Vagina (tissue), 2 donors: ENCODE data around the gene PHAF1. TPM values are rescaled to one million over a fixed set of nuclear protein-coding genes. Genes with fewer than 3 reads are reported as not detected.

Experiments
- DNase-seq, 2 donors: peaks; one replicate each; pipeline ENCODE4 v3.0.0-alpha.2; 2017; ENCODE audit errors: extremely low spot score in 2 of 2
- H3K27ac ChIP-seq: fragments of 200-600 bp; sonication (generic); one replicate; pipeline ENCODE4 v1.5.1; 2019
- H3K27me3 ChIP-seq: fragments of 200-600 bp; sonication (generic); one replicate; pipeline ENCODE4 v1.5.1; 2019
- H3K36me3 ChIP-seq, 2 donors: fragments of 200-600 bp; sonication (generic); one replicate each; pipeline ENCODE4 v1.5.1; 2017 to 2019
- H3K4me1 ChIP-seq: fragments of 200-600 bp; sonication (generic); one replicate; pipeline ENCODE4 v1.5.1; 2019
- H3K4me3 ChIP-seq, 2 donors: fragments of 200-600 bp; sonication (generic); 1 replicate in 1 of 2; 2 replicates in 1 of 2; pipeline ENCODE4 v1.5.1; 2016 to 2019
- H3K9me3 ChIP-seq: fragments of 200-600 bp; sonication (generic); one replicate; pipeline ENCODE4 v1.5.1; 2019
- POLR2A ChIP-seq, 2 donors: fragments of 450-650 bp; IDR thresholded peaks; one replicate each; pipeline ENCODE4 v1.6.1; 2017; ENCODE audit warnings: antibody characterized with exemption in 2 of 2, mild to moderate bottlenecking in 2 of 2, moderate library complexity in 2 of 2
- POLR2AphosphoS5 ChIP-seq, 2 donors: sonication (generic); formaldehyde crosslinking; IDR thresholded peaks; one replicate each; pipeline ENCODE4 v1.9.0; 2017; ENCODE audit warnings: antibody characterized with exemption in 2 of 2, mild to moderate bottlenecking in 2 of 2, low read depth in 1 of 2; ENCODE audit not compliant: insufficient read depth in 1 of 2
- intact Hi-C: fragments of 100-400 bp; cut with DNase I; formaldehyde crosslinking; loops from one replicate; pipeline ENCODE4 v1.15.1; 2023
- total RNA-seq: library from RNA; depleted of rRNA; stranded (reverse); fragments of >200 nt; gene quantifications from one replicate; pipeline ENCODE4 v1.2.3, GENCODE V29; 2016
- TF ChIP-seq, protein P1 (sequence below), 3 experiments: fragments of 450-650 bp in 2 of 3; fragments of 200-600 bp in 1 of 3; sonication (generic) in 1 of 3; IDR thresholded peaks; one replicate each; pipeline ENCODE4 v1.5.1; 2017 to 2019; ENCODE audit warnings: antibody characterized with exemption in 3 of 3, mild to moderate bottlenecking in 2 of 3, moderate library complexity in 2 of 3

The PHAF1 gene
- total RNA-seq, 1 donor from 2014 or later = 23.3 TPM

DNA sequence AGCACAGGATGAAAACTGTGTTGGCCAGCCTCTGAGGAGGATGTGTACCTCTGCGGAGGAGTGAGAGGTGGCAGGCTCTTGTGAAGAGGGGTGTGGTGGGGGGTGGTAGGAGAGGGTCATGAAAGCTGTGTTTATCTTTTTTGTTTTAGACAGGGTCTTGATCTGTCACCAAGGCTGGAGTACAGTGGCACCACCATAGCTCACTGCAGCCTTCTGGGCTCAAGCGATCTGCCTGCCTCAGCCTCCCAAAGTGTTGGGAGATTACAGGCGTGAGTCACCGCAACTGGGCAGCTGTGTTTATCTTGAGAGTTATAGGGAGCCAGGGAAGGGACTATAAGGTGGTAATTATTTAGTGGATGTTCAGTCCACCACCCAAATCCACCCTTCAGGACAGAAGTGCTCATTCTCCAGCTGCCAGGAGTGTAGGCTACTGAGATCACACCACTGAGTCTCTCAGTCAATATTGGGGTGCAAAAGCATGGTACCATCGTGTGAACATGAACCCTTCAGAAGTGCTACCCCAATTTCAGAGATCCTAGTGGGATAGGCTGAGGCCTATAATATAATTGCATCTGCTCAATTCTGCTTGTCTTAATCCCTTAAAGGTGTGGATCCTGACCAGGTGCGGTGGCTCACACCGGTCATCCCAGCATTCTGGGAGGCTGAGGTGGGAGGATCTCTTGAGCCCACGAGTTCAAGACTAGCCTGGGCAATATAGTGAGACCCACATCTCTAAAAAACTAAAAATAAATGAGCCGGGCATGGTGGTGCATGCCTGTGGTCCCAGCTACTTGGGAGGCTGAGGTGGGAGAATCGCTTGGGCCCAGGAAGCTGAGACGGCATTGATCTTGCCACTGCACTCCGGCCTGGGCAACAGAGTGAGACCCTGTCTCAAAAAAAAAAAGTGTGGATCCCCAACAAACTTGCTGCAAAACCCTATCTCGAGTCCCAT is 81.0 kb downstream of the PHAF1 start:
- no peak overlapping the region for H3K27ac ChIP-seq
- H3K27me3 ChIP-seq = no peaks in the 10 kb centered on the region
- H3K4me1 ChIP-seq = peaks cover 30% of the 10 kb centered on the region
- DNase-seq = no peak
- H3K9me3 ChIP-seq = no peaks in the 10 kb centered on the region
- intact Hi-C loops = loop anchor here (5.0 kb wide), 1 partner anchor 173 kb away; no protein-coding TSS in a partner anchor
- H3K4me3 ChIP-seq = no peak overlapping the region
- TF ChIP-seq POLR2A (IDR thresholded peaks at IDR 0.05) (no peak), POLR2AphosphoS5 (IDR thresholded peaks at IDR 0.05; ENCODE audit: insufficient read depth in 1 of 2, low read depth in 1 of 2) (no peak)
- TF ChIP-seq, protein P1, sequence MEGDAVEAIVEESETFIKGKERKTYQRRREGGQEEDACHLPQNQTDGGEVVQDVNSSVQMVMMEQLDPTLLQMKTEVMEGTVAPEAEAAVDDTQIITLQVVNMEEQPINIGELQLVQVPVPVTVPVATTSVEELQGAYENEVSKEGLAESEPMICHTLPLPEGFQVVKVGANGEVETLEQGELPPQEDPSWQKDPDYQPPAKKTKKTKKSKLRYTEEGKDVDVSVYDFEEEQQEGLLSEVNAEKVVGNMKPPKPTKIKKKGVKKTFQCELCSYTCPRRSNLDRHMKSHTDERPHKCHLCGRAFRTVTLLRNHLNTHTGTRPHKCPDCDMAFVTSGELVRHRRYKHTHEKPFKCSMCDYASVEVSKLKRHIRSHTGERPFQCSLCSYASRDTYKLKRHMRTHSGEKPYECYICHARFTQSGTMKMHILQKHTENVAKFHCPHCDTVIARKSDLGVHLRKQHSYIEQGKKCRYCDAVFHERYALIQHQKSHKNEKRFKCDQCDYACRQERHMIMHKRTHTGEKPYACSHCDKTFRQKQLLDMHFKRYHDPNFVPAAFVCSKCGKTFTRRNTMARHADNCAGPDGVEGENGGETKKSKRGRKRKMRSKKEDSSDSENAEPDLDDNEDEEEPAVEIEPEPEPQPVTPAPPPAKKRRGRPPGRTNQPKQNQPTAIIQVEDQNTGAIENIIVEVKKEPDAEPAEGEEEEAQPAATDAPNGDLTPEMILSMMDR (IDR thresholded peaks at IDR 0.05) = no peak
- H3K36me3 ChIP-seq = peaks cover 3 to 17% of the 10 kb centered on the region in 2 donors

DNA sequence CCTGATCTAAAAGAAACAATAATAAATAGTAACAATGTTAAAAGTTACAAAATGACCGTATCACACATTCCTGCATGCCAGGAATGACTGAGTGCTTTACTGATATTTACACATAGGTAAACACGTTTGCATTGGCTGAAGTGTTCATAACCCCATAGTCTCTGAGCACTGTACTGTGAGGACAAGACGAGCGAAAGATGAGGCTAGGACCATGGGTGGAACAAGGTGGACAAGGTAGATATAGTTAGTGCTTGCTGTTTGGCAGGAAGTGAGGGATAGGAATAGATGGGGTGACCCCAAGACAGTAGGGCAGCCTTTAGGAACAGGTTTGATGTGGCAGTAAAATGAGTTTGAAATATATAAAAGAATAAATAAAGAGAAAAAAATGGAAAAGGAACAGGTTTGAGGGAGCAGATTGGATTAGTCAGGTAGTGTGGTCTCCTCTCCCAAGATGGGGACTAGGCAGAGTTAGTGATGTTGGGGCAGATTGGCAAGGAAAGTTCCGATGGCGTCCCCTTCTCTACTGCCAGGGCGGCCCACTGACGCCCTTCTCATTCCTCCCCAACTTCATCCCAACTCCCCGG is 81.8 kb downstream of the PHAF1 start:
- intact Hi-C loops = loop anchor here (5.0 kb wide), 1 partner anchor 174 kb away; no protein-coding TSS in a partner anchor
- H3K27ac ChIP-seq = peak overlapping the region; percentile 75
- H3K27me3 ChIP-seq = no peaks in the 10 kb centered on the region
- H3K4me3 ChIP-seq = peak overlapping the region in 1 of 2 donors; percentile 93
- peaks cover 3 to 25% of the 10 kb centered on the region in 2 donors for H3K36me3 ChIP-seq
- H3K9me3 ChIP-seq = no peaks in the 10 kb centered on the region
- no peak for DNase-seq
- peaks cover 28% of the 10 kb centered on the region for H3K4me1 ChIP-seq
- TF ChIP-seq POLR2AphosphoS5 (IDR thresholded peaks at IDR 0.05; ENCODE audit: insufficient read depth in 1 of 2, low read depth in 1 of 2) = no peak
- TF ChIP-seq, protein P1 (IDR thresholded peaks at IDR 0.05) = no peak
- no peak for TF ChIP-seq POLR2A (IDR thresholded peaks at IDR 0.05)

DNA sequence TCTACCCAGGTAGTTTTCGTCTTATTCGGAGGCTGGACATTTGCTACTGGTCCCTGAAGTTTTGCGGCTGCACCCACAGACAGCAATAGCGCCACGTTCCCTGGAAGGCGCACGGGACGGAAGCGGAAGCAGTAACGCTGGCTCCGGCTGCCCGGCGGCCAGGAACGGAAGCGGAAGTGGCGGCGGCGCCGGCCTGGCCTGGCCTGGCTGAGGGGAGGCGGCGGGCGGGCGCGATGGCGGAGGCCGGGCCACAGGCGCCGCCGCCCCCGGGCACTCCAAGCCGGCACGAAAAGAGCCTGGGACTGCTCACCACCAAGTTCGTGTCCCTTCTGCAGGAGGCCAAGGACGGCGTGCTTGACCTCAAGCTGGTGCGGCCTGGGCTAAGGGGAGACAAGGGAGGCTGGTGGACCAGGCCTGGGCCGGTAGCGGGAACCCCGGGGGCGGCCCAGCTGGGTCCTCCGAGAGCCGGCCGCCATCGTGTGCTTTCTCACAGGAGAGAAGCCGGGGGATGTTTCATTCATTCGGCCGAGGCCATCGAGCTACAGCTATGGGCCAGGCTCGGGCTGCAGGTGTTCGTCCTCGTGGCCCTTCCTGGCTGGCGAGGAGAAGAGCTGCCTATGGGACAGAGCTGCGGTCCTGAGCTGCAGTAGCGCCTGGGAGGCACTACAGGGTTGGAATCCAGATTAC is 82.4 kb downstream of the PHAF1 start, which contains the start of gene E2F4:
E2F4 (plus strand) TSS at position 161 of the 687 bp plus-strand sequence; CDS start at position 234, 73 bp downstream.
- intact Hi-C loops = loop anchor here (5.0 kb wide), 1 partner anchor 175 kb away; no protein-coding TSS in a partner anchor
- Histone ChIP-seq H3K27me3 (no peaks in the 10 kb centered on the region), H3K27ac (peak within 1 kb of the TSS; percentile 75), H3K36me3 (peaks cover 7 to 31% of the 10 kb centered on the region in 2 donors), H3K4me1 (peaks cover 28% of the 10 kb centered on the region), H3K9me3 (no peaks in the 10 kb centered on the region), H3K4me3 (peak within 1 kb of the TSS; percentile 88 to 93)
- TF ChIP-seq POLR2AphosphoS5 (IDR thresholded peaks at IDR 0.05; ENCODE audit: insufficient read depth in 1 of 2, low read depth in 1 of 2) (peak; percentile 75 to 93), POLR2A (IDR thresholded peaks at IDR 0.05) (peak in 1 of 2 donors; percentile 57)
- TF ChIP-seq, protein P1 (IDR thresholded peaks at IDR 0.05) = peak in 1 of 3 experiments; percentile 19
- DNase-seq = no peak

DNA sequence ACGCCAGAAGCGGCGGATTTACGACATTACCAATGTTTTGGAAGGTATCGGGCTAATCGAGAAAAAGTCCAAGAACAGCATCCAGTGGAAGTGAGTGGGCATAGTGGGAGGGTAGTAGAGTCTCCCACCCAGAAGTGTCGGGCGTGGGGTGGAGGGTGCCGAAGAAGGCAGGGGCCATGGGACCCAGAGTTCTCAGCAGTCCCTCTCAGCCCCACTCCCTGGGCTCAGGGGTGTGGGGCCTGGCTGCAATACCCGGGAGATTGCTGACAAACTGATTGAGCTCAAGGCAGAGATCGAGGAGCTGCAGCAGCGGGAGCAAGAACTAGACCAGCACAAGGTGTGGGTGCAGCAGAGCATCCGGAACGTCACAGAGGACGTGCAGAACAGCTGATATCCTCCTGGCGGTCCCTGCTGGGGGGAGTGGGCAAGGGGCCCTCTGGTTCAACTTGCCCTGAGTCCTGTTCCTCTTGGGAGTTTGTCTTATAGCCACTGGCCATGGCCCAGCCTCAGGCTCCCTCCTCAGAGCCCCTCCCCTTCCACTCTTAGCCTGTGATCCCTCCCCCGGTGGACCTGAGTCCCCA is 83.1 kb downstream of the PHAF1 start:
- TF ChIP-seq, protein P1 (IDR thresholded peaks at IDR 0.05) = no peak

More for the DNA sequence above, 83.1 kb downstream of the PHAF1 start:
- H3K36me3 ChIP-seq = peaks cover 7 to 38% of the 10 kb centered on the region in 2 donors
- peak overlapping the region; percentile 75 for H3K27ac ChIP-seq
- H3K4me1 ChIP-seq = peaks cover 28% of the 10 kb centered on the region
- H3K4me3 ChIP-seq = peak overlapping the region; percentile 88 to 93
- intact Hi-C loops = loop anchor here (5.0 kb wide), 1 partner anchor 176 kb away; no protein-coding TSS in a partner anchor
- H3K27me3 ChIP-seq = no peaks in the 10 kb centered on the region
- no peaks in the 10 kb centered on the region for H3K9me3 ChIP-seq
- no peak for DNase-seq
